Nephron (organoid): ENCODE measurements around the gene ADAMTS14.

ENCODE experiments used
- H3K27ac Mint-ChIP-seq, 3 experiments: 2 replicates each; pipeline ENCODE4 v1.8.0; 2020; ENCODE audit warnings: mixed read lengths in 3 of 3, mild to moderate bottlenecking in 2 of 3, moderate library complexity in 1 of 3
- H3K27me3 Mint-ChIP-seq: 2 replicates; pipeline ENCODE4 v1.8.0; 2021; ENCODE audit warnings: low read depth, mild to moderate bottlenecking, moderate library complexity, mixed read lengths
- H3K36me3 Mint-ChIP-seq: 2 replicates; pipeline ENCODE4 v1.8.0; 2020; ENCODE audit warnings: low read depth, mixed read lengths
- H3K4me1 Mint-ChIP-seq: 2 replicates; pipeline ENCODE4 v1.8.0; 2020; ENCODE audit warnings: mixed read lengths
- H3K4me3 Mint-ChIP-seq, 3 experiments: 2 replicates each; pipeline ENCODE4 v1.8.0; 2020; ENCODE audit warnings: mild to moderate bottlenecking in 3 of 3, mixed read lengths in 3 of 3, moderate library complexity in 2 of 3
- H3K9me3 Mint-ChIP-seq: 2 replicates; pipeline ENCODE4 v1.8.0; 2020; ENCODE audit warnings: mixed read lengths
- CTCF ChIP-seq, 3 experiments: fragments of 200-600 bp; sonication (generic); IDR thresholded peaks; one replicate each; pipeline ENCODE4 v1.5.0; 2021; ENCODE audit warnings: antibody characterized with exemption in 3 of 3; ENCODE audit not compliant: unreplicated experiment in 3 of 3

Gene ADAMTS14

GRCh38 chr10:70693619-70694335 lies 21.5 kb downstream of the ADAMTS14 start:
- peaks cover 18% of the 10 kb centered on the region for H3K4me1 Mint-ChIP-seq
- H3K27me3 Mint-ChIP-seq: peaks cover 3% of the 10 kb centered on the region
- peaks cover 5% of the 10 kb centered on the region for H3K9me3 Mint-ChIP-seq
- TF ChIP-seq CTCF (IDR thresholded peaks at IDR 0.05; ENCODE audit: unreplicated experiment in 3 of 3): no peak
- H3K27ac Mint-ChIP-seq: no peak overlapping the region
- no peaks in the 10 kb centered on the region for H3K36me3 Mint-ChIP-seq
- no peak overlapping the region for H3K4me3 Mint-ChIP-seq

GRCh38 chr10:70694418-70695141 lies 22.3 kb downstream of the ADAMTS14 start:
- Mint-ChIP-seq H3K36me3 (no peaks in the 10 kb centered on the region), H3K9me3 (peaks cover 5% of the 10 kb centered on the region), H3K4me1 (peaks cover 22% of the 10 kb centered on the region), H3K27me3 (peaks cover 3% of the 10 kb centered on the region), H3K4me3 (no peak overlapping the region), H3K27ac (no peak overlapping the region)
- TF ChIP-seq CTCF (IDR thresholded peaks at IDR 0.05; ENCODE audit: unreplicated experiment in 3 of 3): no peak

GRCh38 chr10:70695241-70696030 lies 23.1 kb downstream of the ADAMTS14 start:
- H3K4me1 Mint-ChIP-seq: peaks cover 23% of the 10 kb centered on the region
- TF ChIP-seq CTCF (IDR thresholded peaks at IDR 0.05; ENCODE audit: unreplicated experiment in 3 of 3): no peak
- H3K9me3 Mint-ChIP-seq: peaks cover 5% of the 10 kb centered on the region
- H3K27ac Mint-ChIP-seq: no peak overlapping the region
- H3K27me3 Mint-ChIP-seq: peaks cover 3% of the 10 kb centered on the region
- H3K36me3 Mint-ChIP-seq: no peaks in the 10 kb centered on the region
- no peak overlapping the region for H3K4me3 Mint-ChIP-seq

GRCh38 chr10:70698211-70698610 lies 25.9 kb downstream of the ADAMTS14 start:
- no peaks in the 10 kb centered on the region for H3K27me3 Mint-ChIP-seq
- peak overlapping the region in 1 of 3 experiments; percentile 60 for H3K27ac Mint-ChIP-seq
- H3K9me3 Mint-ChIP-seq: no peaks in the 10 kb centered on the region
- no peaks in the 10 kb centered on the region for H3K36me3 Mint-ChIP-seq
- no peak overlapping the region for H3K4me3 Mint-ChIP-seq
- H3K4me1 Mint-ChIP-seq: peaks cover 20% of the 10 kb centered on the region
- TF ChIP-seq CTCF (IDR thresholded peaks at IDR 0.05; ENCODE audit: unreplicated experiment in 3 of 3): no peak

GRCh38 chr10:70699063-70699658 lies 26.9 kb downstream of the ADAMTS14 start:
- H3K4me3 Mint-ChIP-seq: no peak overlapping the region
- TF ChIP-seq CTCF (IDR thresholded peaks at IDR 0.05; ENCODE audit: unreplicated experiment in 3 of 3): no peak
- H3K9me3 Mint-ChIP-seq: no peaks in the 10 kb centered on the region
- no peaks in the 10 kb centered on the region for H3K27me3 Mint-ChIP-seq
- peaks cover 20% of the 10 kb centered on the region for H3K4me1 Mint-ChIP-seq
- H3K36me3 Mint-ChIP-seq: no peaks in the 10 kb centered on the region
- H3K27ac Mint-ChIP-seq: peak overlapping the region in 2 of 3 experiments; percentile 18 to 27
